Neural progenitor cell (in vitro differentiated cells): ENCODE data around the gene SMARCB1.

ENCODE experiments used
- EZH2 ChIP-seq: fragments of 200-600 bp; sonication (generic); IDR thresholded peaks from 2 replicates; pipeline ENCODE4 v1.6.1; 2017; ENCODE audit warnings: antibody characterized with exemption, mild to moderate bottlenecking, moderate library complexity
- EZH2phosphoT487 ChIP-seq: fragments of 200-600 bp; sonication (generic); IDR thresholded peaks from 2 replicates; pipeline ENCODE4 v1.6.1; 2017; ENCODE audit warnings: antibody characterized with exemption
- TF ChIP-seq, protein P1 (sequence below): fragments of 200-600 bp; sonication (generic); IDR thresholded peaks from 2 replicates; pipeline ENCODE4 v1.5.1; 2017; ENCODE audit warnings: antibody characterized with exemption, mild to moderate bottlenecking

DNA sequence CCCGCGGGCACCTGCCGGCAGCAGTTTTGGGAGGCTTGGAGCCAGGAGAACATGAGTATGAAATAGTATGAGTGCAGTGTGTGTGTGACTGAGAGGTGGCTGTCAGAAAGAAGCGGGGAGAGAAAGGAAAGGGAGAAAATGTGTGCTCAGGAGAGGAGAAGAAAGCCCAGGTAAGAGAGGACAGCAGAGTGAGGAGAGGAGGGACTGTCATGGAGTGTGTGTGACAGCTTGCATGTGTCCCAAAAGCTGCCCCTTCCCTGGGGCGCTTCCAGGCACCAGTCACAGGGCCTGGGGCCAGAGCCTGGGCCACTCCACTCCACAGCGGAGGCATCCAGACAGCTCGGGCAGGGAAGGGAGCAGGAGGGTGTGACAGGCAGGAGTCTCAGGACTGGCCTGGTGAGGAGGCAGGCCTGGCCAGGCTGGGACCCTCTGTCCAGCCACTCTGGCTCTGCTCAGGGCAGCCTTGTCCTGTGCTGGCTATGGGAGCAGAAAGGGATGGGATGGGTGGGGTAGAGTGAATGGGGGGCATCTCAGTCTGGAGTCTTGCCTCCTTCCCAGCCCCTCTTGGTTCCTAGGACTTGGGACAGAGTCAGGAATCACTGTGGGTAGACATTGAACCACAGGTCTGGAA, 13.2 kb upstream of the SMARCB1 start:
- TF ChIP-seq, protein P1, sequence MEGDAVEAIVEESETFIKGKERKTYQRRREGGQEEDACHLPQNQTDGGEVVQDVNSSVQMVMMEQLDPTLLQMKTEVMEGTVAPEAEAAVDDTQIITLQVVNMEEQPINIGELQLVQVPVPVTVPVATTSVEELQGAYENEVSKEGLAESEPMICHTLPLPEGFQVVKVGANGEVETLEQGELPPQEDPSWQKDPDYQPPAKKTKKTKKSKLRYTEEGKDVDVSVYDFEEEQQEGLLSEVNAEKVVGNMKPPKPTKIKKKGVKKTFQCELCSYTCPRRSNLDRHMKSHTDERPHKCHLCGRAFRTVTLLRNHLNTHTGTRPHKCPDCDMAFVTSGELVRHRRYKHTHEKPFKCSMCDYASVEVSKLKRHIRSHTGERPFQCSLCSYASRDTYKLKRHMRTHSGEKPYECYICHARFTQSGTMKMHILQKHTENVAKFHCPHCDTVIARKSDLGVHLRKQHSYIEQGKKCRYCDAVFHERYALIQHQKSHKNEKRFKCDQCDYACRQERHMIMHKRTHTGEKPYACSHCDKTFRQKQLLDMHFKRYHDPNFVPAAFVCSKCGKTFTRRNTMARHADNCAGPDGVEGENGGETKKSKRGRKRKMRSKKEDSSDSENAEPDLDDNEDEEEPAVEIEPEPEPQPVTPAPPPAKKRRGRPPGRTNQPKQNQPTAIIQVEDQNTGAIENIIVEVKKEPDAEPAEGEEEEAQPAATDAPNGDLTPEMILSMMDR: no peak
- TF ChIP-seq EZH2 (no peak), EZH2phosphoT487 (no peak)
